Measurements from ENCODE around the gene UBE2Z. TPM values are rescaled to one million over a fixed set of nuclear protein-coding genes. Genes with fewer than 3 reads are reported as not detected.

The UBE2Z gene
- total and polyA plus RNA-seq, 2 of the 8 experiments (the other 6 are each of a cell fraction or from before 2014, with no cell fraction given) = 73.4 to 75.9 TPM

DNA sequence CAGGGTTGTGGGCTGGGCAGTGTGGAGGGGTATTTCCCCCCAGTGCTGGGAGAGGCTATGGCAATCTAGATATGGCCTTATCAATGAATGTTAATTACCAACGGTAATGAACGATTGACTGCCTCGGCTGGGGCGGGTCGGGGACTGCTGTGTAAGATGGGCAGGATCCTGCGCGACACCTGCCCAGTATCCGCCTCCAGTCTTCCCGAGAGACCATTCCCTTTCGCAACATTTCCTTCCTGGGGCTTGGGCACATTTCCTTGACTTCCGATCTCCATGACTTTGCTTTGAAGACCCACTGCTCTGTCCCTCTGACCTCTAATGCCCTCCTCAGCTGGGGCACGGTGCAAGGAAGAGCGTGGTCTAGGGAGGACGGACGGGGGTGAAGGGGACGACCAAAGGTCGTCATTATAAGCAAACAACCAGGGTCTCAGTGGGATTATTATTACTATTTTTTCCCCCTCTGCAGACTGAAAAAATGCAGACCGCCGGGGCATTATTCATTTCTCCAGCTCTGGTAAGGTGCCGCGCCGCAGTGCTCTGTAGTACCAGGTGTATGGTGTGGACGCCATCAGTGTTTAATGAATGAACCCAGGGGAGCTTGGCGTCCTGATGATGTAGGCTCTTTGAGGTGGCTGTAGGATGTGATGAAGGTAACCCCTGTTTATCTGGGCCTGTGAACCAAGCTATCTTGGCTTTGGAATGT, 15.1 kb upstream of the UBE2Z start (continued):
- TF ChIP-seq CHD7 (IDR thresholded peaks at IDR 0.05; ENCODE audit: insufficient replicate concordance, low read length) (no peak), BRCA1 (IDR thresholded peaks at IDR 0.05; ENCODE audit: low read depth, low read length) (no peak), SP4 (IDR thresholded peaks at IDR 0.05; ENCODE audit: low read length) (no peak)
- TF ChIP-seq, protein P1, sequence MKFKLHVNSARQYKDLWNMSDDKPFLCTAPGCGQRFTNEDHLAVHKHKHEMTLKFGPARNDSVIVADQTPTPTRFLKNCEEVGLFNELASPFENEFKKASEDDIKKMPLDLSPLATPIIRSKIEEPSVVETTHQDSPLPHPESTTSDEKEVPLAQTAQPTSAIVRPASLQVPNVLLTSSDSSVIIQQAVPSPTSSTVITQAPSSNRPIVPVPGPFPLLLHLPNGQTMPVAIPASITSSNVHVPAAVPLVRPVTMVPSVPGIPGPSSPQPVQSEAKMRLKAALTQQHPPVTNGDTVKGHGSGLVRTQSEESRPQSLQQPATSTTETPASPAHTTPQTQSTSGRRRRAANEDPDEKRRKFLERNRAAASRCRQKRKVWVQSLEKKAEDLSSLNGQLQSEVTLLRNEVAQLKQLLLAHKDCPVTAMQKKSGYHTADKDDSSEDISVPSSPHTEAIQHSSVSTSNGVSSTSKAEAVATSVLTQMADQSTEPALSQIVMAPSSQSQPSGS (IDR thresholded peaks at IDR 0.05; ENCODE audit: low read length) = no peak
